Suprapubic skin (tissue), 4 donors: ENCODE results near the gene PMF1.

Experiments used
- EP300 ChIP-seq: sonication (generic); formaldehyde crosslinking; IDR thresholded peaks from one replicate; pipeline ENCODE4 v1.6.1; 2017; ENCODE audit warnings: antibody characterized with exemption
- POLR2AphosphoS5 ChIP-seq, 3 donors: sonication (generic); formaldehyde crosslinking; IDR thresholded peaks; one replicate each; pipeline ENCODE4 v1.6.1; 2017; ENCODE audit warnings: antibody characterized with exemption in 3 of 3
- TF ChIP-seq, protein P1 (sequence below), 2 donors: fragments of 200-600 bp in 1 of 2; fragments of 450-650 bp in 1 of 2; sonication (generic) in 1 of 2; IDR thresholded peaks; one replicate each; pipeline ENCODE4 v1.5.1; 2016 to 2019; ENCODE audit warnings: antibody characterized with exemption in 2 of 2, mild to moderate bottlenecking in 1 of 2, moderate library complexity in 1 of 2

DNA sequence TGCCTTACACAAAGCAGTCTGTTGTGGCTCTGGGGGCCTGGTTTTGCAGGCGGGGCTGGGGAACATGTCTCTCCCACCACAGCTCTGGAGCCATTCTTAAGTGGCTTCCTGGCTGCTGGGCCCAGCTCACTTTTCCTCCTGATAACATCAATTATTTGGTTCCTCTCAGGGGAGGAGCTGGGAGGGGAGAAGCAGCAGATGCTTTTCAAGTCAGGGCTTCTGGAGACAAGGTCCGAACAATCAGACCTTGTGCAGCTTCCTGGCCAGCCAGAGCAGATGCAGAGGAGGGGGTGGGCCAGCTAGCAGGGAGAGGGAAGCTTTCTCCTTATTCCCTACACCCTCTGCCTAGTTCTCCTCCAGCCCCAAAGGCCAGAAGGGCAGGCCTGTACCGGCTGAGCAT, 38.7 kb downstream of the PMF1 start:
- TF ChIP-seq, protein P1, sequence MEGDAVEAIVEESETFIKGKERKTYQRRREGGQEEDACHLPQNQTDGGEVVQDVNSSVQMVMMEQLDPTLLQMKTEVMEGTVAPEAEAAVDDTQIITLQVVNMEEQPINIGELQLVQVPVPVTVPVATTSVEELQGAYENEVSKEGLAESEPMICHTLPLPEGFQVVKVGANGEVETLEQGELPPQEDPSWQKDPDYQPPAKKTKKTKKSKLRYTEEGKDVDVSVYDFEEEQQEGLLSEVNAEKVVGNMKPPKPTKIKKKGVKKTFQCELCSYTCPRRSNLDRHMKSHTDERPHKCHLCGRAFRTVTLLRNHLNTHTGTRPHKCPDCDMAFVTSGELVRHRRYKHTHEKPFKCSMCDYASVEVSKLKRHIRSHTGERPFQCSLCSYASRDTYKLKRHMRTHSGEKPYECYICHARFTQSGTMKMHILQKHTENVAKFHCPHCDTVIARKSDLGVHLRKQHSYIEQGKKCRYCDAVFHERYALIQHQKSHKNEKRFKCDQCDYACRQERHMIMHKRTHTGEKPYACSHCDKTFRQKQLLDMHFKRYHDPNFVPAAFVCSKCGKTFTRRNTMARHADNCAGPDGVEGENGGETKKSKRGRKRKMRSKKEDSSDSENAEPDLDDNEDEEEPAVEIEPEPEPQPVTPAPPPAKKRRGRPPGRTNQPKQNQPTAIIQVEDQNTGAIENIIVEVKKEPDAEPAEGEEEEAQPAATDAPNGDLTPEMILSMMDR (IDR thresholded peaks at IDR 0.05), result no peak
- TF ChIP-seq POLR2AphosphoS5 (IDR thresholded peaks at IDR 0.05) (no peak), EP300 (no peak)
